PFSK-1 (cell line): ENCODE measurements around the gene PDE6D.

Source experiments
- FOXP2 ChIP-seq: optimal IDR thresholded peaks from 2 replicates; pipeline ENCODE3; 2011; ENCODE audit warnings: borderline replicate concordance, control low read depth, inconsistent platforms; ENCODE audit not compliant: insufficient read depth; ENCODE audit errors: extremely low read length, extremely low read depth
- POLR2AphosphoS5 ChIP-seq: IDR thresholded peaks from 2 replicates; pipeline ENCODE4 v1.6.1; 2012; ENCODE audit warnings: low read depth, mild to moderate bottlenecking, control low read depth, low read length, moderate library complexity
- REST ChIP-seq, 2 experiments: IDR thresholded peaks; 2 replicates each; pipeline versions ENCODE4 v1.6.1 to v1.8.0; 2011 to 2012; ENCODE audit warnings: low read depth in 2 of 2, low read length in 2 of 2, control low read depth in 1 of 2, inconsistent platforms in 1 of 2, mild to moderate bottlenecking in 1 of 2, moderate library complexity in 1 of 2; ENCODE audit not compliant: insufficient read depth in 1 of 2
- SIN3A ChIP-seq: IDR thresholded peaks from 2 replicates; pipeline ENCODE4 v1.6.1; 2012; ENCODE audit warnings: mild to moderate bottlenecking, low read length, moderate library complexity, borderline replicate concordance; ENCODE audit not compliant: insufficient read depth
- TAF1 ChIP-seq: IDR thresholded peaks from 2 replicates; pipeline ENCODE4 v1.6.1; 2012; ENCODE audit warnings: low read length, control low read depth, borderline replicate concordance; ENCODE audit not compliant: insufficient read depth

- TF ChIP-seq TAF1 (no peak), FOXP2 (no peak), REST (IDR thresholded peaks at IDR 0.05; ENCODE audit: insufficient read depth in 1 of 2, low read depth in 2 of 2, low read length in 2 of 2) (no peak), POLR2AphosphoS5 (no peak), SIN3A (no peak)
Observed at GRCh38 chr2:231816327-231817026, 35.4 kb upstream of the PDE6D start.
